Fibroblast of peridontal ligament (primary cell): ENCODE data around the gene ZEB2.
A peak's percentile ranks its signal among the peaks of the same experiment; 100 is the strongest.

ENCODE experiments used
- DNase-seq: peaks from one replicate; pipeline ENCODE4 v3.0.0-alpha.2; 2010; ENCODE audit errors: extremely low read depth

ZEB2 gene

DNA sequence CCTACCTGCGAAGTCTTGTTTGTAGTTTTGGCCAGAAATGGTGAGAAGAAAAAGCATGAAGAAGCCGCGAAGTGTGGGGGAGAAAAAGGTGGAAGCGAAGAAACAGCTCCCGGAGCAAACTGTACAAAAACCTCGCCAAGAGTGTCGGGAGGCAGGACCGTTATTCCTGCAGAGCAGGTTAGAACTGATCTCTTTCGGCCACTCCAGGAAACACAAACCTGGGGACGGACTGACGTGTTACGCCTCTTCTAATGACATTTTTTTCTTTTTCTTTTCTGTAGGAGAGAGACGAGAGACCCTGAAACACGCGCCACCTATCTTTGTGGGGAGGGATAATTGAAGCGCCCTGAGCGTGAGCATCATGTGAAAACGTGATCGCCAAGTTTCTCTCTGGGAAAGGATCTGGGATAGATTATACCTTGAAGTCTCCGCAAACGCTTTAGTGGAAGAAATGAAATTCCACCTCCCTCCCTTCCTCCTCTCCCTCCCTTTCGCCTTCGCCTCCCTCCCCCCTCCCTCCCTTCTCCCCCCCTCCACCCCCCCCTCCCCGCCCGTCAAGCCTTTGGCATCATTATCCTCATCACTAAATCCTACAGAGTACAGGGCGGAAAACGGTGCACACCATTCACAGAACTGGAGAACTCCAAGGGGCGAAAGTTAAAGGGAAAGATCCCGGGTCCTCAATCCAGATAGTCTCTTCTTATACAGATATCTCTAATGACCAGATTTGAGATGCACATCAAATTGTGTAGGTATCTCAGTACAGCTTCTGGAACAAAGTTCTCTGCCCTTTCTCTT, at the start of gene ZEB2:
Gene ZEB2, minus strand, starts transcription at position 186 of the 798 bp plus-strand sequence. CDS start 2,769 bp downstream, outside the sequence.
- peak; percentile 100 for DNase-seq

DNA sequence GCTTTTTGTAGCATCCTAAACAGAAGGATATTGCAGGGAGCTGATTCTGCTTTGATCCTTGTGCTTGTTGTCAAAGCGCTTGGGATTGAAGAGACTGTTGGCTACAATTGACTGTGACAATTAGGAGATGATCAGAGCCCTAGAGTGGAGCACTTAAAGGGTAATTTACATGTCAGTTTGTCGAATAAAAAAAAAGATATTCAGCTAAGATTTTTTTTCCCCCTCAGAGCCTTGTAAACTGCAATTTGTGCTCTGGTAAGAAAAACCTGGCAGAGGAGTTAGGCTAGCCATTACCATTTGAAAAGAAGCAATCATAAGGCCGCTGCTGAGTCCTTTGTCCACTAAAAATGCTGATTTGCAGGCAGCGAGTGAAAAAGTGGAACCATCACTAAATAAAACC, 47.8 kb upstream of the ZEB2 start:
- DNase-seq, result no peak

DNA sequence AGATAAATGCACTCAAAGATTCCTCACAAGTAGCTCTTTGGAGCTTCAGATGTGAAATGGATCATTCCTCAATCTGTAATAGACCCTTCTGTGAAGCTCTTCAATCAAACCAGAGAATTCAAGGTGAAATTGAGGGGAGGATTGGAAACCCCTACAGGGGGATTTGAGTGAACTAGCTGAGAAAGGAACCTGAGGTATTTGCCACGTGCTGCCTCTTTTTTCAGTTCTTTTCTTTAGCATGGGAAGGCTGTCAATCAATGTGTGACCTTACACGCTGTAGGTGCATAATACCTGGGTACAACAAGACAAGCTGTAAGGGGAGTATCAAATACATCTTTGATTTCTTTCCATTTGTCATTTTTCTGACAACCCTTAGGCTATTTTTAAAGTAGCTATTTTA, 46.5 kb upstream of the ZEB2 start:
- DNase-seq, result no peak

DNA sequence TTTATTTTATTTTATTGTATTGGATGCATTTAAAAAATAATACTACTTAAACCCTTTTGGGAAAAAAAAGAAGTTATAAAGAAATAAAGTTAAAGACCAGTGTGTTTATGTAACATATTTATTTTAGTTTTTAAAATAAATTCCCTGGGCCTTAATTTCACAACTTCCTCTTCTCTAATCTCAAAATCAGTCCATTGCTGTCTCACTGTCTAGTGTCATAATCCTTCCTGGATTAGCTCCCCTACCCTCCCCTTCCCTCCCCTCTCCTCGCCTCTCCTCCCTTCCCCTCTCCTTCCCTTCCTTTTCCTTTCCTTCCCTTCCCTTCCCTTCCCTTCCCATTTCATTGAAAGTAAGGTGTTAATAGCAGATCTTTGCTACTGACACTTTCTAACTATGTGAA, 40.3 kb upstream of the ZEB2 start:
- no peak for DNase-seq

- DNase-seq, result no peak
These were observed 39.8 kb upstream of the ZEB2 start for GRCh38 chr2:144559681-144560080.

- no peak for DNase-seq
These were observed 39.3 kb upstream of the ZEB2 start for GRCh38 chr2:144559242-144559641.

GRCh38 chr2:144554492-144555210, 34.7 kb upstream of the ZEB2 start:
- DNase-seq, result peak; percentile 11

DNA sequence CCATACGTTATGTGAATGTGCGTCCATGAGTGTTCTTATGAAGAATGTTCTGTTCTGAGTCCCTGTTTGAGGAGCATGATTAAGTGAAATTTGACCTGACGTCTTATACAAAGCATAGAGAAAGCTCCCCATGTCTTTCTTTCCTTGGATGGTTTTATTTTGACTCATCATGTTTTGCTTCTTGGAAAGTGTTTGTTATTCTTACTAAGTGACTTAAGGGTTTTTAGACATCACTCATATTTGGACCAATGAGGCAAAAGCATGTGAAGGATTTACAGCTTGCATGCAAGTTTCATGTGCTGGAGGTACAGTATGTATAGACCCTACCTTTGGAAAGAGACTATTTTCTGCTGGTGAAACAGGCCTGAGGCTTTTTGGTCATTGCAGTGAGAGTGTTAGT, 33.5 kb upstream of the ZEB2 start:
- peak; percentile 96 for DNase-seq

DNA sequence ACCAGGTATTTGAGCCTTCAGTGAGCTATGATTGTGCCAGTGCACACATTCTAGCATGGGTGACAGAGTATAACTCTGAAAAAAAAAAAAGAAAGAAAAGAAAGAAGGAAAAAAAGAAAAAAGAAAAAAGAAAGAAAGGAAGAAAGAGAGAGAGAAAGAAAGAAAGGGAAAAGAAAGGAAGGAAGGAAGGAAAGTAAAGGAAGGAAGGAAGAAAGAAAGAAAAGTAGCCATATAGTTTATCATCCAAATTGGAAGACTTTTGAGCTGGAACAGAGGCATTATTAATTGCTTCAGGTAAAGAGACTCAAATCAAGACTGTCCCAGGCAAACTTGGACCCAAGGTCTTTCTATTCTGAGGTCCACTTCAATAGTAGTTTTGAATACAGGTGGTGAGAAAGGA, 32.9 kb upstream of the ZEB2 start:
- DNase-seq, result no peak

GRCh38 chr2:144550911-144551310, 31.0 kb upstream of the ZEB2 start:
- DNase-seq, result no peak

DNA sequence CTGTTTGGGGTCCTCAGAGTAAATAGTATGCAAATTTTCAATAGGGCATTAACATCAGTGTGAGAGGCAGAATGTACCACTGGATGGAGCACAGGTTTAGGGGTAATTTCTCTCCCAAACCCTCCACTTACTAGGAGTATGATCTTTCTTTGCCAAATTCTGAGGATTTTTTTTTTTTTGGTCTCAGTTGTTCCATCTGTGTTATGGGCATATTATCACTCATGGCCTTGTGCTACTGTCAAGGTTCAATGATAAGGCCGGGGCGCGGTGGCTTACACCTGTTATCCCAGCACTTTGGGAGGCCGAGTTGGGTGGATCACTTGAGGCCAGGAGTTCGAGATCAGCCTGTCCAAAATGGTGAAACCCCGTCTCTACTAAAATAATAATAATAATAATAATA, 30.2 kb upstream of the ZEB2 start:
- DNase-seq, result no peak

DNA sequence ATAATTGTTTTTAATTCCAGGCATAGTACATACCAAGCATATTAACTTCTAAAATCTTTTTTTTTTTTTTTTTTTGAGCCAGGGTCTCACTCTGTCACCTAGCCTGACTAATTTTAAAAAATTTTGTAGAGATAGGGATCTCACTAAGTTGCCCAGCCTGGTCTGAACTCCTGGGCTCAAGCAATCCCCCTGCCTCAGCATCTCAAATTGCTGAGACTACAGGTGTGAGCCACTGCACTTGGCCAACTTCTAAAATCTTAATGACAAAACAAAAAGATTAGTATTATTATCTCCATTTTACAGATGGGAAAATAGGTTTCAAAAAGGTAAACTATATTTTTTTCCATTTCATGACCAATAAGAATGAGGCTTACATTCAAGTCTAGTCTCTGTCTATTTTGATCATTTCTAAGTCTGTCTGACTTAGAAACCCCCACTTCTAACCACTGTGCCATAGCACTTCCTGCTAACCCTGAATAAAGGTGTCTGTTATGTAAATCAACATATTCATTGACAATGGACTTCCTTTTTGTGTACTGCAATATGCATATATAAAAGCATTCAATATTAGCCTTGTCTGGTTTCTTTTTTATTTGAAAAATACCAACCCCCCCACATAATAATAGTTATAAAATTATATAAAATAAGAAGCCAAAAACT, 28.7 kb upstream of the ZEB2 start:
- no peak for DNase-seq

DNA sequence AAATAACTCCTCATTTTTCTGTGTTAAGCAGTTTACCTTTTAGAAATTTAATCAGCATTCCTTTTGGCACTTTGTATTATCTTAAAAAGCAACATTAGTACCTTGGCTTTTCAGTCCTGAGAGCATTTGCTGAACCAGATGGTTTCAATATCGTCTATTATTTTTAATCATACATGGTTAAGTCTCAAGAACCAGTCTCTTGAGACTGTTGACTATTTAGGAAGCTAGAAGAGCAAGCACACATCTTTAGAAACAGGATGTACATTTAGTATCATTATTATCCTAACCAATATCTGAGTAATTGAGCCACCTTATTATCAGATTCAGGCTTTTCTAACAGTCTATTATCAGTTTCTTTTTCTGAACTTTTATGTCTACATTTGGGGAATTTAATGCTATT, 28.2 kb upstream of the ZEB2 start:
- peak; percentile 18 for DNase-seq

DNA sequence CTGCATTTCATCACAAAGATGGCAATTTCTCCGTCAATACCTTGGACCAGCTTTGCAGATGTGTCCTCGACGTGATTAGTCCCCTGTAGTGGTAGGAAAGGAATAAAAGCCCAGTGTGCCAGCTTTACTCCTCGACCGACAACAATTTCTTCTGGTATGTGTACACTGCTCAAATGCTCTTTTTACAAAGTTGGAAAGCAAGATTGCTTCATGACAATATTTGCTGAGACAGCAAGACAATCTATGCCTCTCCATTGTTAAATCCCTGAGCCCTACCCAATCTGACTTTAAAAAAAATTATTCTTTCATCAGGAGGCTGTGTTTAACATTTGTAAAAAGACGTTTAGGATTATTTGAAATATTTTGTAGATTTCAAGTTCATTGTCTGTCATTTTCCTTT, 27.6 kb upstream of the ZEB2 start:
- DNase-seq, result peak; percentile 35

- DNase-seq, result no peak
These were observed 27.0 kb upstream of the ZEB2 start for GRCh38 chr2:144546933-144547332.

- no peak for DNase-seq
These were observed 25.9 kb upstream of the ZEB2 start for GRCh38 chr2:144545787-144546186.

DNA sequence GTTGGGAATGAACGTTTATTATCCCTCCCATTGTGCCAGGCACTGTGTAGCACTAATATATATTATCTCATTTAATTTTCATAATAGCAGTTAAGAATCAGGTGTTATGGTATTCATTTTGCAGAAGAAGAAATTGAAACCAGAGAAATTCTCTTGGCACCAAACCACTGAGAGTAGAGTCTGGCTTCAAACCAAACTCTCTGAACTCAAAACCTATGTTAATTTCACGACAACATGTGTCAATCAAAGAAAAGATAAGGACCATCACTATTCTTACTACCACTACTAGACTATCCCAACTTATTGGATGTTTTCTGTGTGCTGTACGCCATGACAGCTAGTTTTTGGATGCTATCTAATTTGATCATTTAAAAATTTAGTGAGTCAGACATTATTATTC, 24.1 kb upstream of the ZEB2 start:
- no peak for DNase-seq

DNA sequence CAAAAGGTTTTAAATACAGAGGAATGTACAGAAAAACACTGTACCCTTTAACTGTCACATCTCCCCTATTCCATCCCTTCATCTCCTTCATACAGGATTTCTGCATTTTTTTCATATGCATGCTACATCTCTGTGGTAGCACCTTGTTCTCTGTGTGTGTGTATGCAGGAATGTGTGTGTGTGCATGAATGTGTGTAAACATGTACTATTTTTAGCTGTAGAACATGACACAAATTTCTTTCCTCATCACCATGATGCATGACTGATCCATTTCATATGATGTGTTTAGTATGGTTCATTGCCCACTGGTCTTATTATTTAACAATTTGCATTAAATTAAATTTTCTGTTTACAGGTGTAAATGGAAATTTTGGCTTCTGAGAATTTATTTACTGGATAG, 21.5 kb upstream of the ZEB2 start:
- DNase-seq, result peak; percentile 41

DNA sequence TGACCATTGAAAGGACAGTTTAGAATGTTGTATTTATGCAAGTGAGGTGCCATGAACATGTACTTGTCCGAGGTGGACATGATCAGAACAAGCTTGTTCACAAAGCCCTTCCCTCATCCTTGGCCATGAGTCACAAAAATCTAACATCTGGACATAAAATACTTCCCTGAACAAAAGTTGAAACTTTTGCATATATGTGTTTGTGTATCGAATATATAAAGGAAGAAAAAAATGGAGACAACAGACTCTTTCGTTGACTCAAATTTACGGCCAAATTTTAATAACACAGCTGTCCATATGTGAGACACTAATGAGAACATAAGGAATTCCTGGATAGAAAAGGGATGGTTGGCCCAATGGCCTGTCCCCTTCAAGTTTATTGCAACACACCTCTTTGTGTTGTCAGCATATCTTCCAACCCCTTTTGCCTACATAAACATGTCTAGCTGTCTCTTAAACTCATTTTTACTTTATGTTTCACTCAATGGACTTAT, 19.4 kb upstream of the ZEB2 start:
- DNase-seq, result no peak

DNA sequence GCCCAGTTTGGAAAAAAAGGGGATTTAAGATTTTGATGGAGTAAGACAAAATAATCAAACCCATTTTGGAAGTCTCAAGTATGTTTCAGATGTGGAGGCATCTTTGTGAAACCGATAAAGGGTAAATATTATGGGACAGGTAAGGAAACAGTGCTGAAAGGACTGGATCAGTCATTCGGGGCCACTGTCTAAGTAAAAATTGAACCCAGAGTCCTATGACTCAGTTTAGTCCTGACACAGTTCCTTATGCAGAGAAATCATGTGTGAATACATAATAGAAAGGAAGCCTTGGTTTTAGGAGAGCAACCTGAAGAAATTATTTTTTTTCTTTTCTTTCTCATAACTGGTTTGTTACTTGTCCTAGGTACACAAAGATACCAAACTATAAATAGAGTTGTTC, 15.4 kb upstream of the ZEB2 start:
- DNase-seq, result no peak

GRCh38 chr2:144533221-144533620, 13.3 kb upstream of the ZEB2 start:
- no peak for DNase-seq

- no peak for DNase-seq
These were observed 10.7 kb upstream of the ZEB2 start for GRCh38 chr2:144530596-144530995.

- peak; percentile 51 for DNase-seq
These were observed 9.9 kb upstream of the ZEB2 start for GRCh38 chr2:144529841-144530240.
